ENCODE measurements around the gene GATAD2B. TPM values are rescaled to one million over a fixed set of nuclear protein-coding genes. Genes with fewer than 3 reads are reported as not detected.
"Not testable (repeated sequence)": the region's sequence is repeated elsewhere in the genome, so short reads cannot be mapped to it uniquely, and the experiment has no call there.

Gene GATAD2B
- total and polyA plus RNA-seq, 2 experiments from 2014 or later = 5.4 to 11.7 TPM

- no peaks in the 10 kb centered on the region for H3K36me3 ChIP-seq (replicated peaks; ENCODE audit: insufficient read depth, low read depth)
- H2AFZ ChIP-seq = no peak overlapping the region
- no peak for TF ChIP-seq EZH2 (IDR thresholded peaks at IDR 0.05; ENCODE audit: borderline replicate concordance)
- H3K9me3 ChIP-seq (ENCODE audit: low read depth) = no peaks in the 10 kb centered on the region
- no peak overlapping the region for H3K4me2 ChIP-seq
- peaks cover 68% of the 10 kb centered on the region for H3K79me2 ChIP-seq
- H3K4me1 ChIP-seq (ENCODE audit: insufficient read depth) = no peaks in the 10 kb centered on the region
- DNase-seq (ENCODE audit: low spot score) = no peak
- H3K4me3 ChIP-seq = no peak overlapping the region
- H3K27me3 ChIP-seq = no peaks in the 10 kb centered on the region
- H3K9me2 ChIP-seq (replicated peaks; ENCODE audit: insufficient read depth) = no peaks in the 10 kb centered on the region
- WGBS (ENCODE audit: low lambda C conversion rate, missing lambda C conversion rate) = 91% methylated on average over 3 of the region's 3 CpGs
- no peak overlapping the region for H3K27ac ChIP-seq
- peaks cover 14% of the 10 kb centered on the region for H4K20me1 ChIP-seq (ENCODE audit: insufficient read depth, poor library complexity, severe bottlenecking)
Observed at GRCh38 chr1:153842006-153842471, 80.7 kb downstream of the GATAD2B start.

- Histone ChIP-seq H4K20me1 (ENCODE audit: insufficient read depth, poor library complexity, severe bottlenecking) (peaks cover 14% of the 10 kb centered on the region), H3K36me3 (replicated peaks; ENCODE audit: insufficient read depth, low read depth) (no peaks in the 10 kb centered on the region), H2AFZ (no peak overlapping the region), H3K79me2 (peaks cover 68% of the 10 kb centered on the region), H3K27me3 (no peaks in the 10 kb centered on the region), H3K9me2 (replicated peaks; ENCODE audit: insufficient read depth) (no peaks in the 10 kb centered on the region), H3K27ac (no peak overlapping the region), H3K4me1 (ENCODE audit: insufficient read depth) (no peaks in the 10 kb centered on the region), H3K9me3 (ENCODE audit: low read depth) (no peaks in the 10 kb centered on the region), H3K4me2 (no peak overlapping the region), H3K4me3 (no peak overlapping the region)
- TF ChIP-seq EZH2 (IDR thresholded peaks at IDR 0.05; ENCODE audit: borderline replicate concordance) (no peak), CTCF (IDR thresholded peaks at IDR 0.05; ENCODE audit: poor library complexity) (no peak), EZH2phosphoT487 (IDR thresholded peaks at IDR 0.05; ENCODE audit: low read depth, severe bottlenecking, unreplicated experiment) (no peak)
- 95% methylated on average over 3 of the region's 3 CpGs for WGBS (ENCODE audit: low lambda C conversion rate, missing lambda C conversion rate)
- no peak for DNase-seq (ENCODE audit: low spot score)
Observed at GRCh38 chr1:153841463-153841994, 81.2 kb downstream of the GATAD2B start.

GRCh38 chr1:153840774-153841173 is 82.0 kb downstream of the GATAD2B start:
- WGBS (ENCODE audit: low lambda C conversion rate, missing lambda C conversion rate) = 92% methylated on average over 13 of the region's 14 CpGs
- H3K4me3 ChIP-seq; H2AFZ ChIP-seq; H3K36me3 ChIP-seq (replicated peaks; ENCODE audit: insufficient read depth, low read depth); DNase-seq (ENCODE audit: low spot score); H3K9me2 ChIP-seq (replicated peaks; ENCODE audit: insufficient read depth); H3K4me2 ChIP-seq; H3K9me3 ChIP-seq (ENCODE audit: low read depth); H3K27me3 ChIP-seq; H3K4me1 ChIP-seq (ENCODE audit: insufficient read depth); H3K27ac ChIP-seq: not testable (repeated sequence)
- H3K79me2 ChIP-seq = peaks cover 72% of the 10 kb centered on the region
- H4K20me1 ChIP-seq (ENCODE audit: insufficient read depth, poor library complexity, severe bottlenecking) = peaks cover 13% of the 10 kb centered on the region

- H3K36me3 ChIP-seq (replicated peaks; ENCODE audit: insufficient read depth, low read depth); H2AFZ ChIP-seq; H3K9me3 ChIP-seq (ENCODE audit: low read depth); DNase-seq (ENCODE audit: low spot score); H3K27me3 ChIP-seq; H3K9me2 ChIP-seq (replicated peaks; ENCODE audit: insufficient read depth); H3K4me2 ChIP-seq; H3K4me1 ChIP-seq (ENCODE audit: insufficient read depth); H3K27ac ChIP-seq; H3K4me3 ChIP-seq: not testable (repeated sequence)
- H3K79me2 ChIP-seq = peaks cover 86% of the 10 kb centered on the region
- H4K20me1 ChIP-seq (ENCODE audit: insufficient read depth, poor library complexity, severe bottlenecking) = peaks cover 30% of the 10 kb centered on the region
- 98% methylated on average over 8 of the region's 8 CpGs for WGBS (ENCODE audit: low lambda C conversion rate, missing lambda C conversion rate)
Observed at GRCh38 chr1:153833968-153834367, 88.8 kb downstream of the GATAD2B start.

- WGBS (ENCODE audit: low lambda C conversion rate, missing lambda C conversion rate) = 83% methylated on average over 3 of the region's 3 CpGs
- peaks cover 85% of the 10 kb centered on the region for H3K79me2 ChIP-seq
- no peak for TF ChIP-seq CTCF (IDR thresholded peaks at IDR 0.05; ENCODE audit: poor library complexity)
- TF ChIP-seq EZH2phosphoT487 (IDR thresholded peaks at IDR 0.05; ENCODE audit: low read depth, severe bottlenecking, unreplicated experiment) = no peak
- TF ChIP-seq EZH2 (IDR thresholded peaks at IDR 0.05; ENCODE audit: borderline replicate concordance) = no peak
Observed at GRCh38 chr1:153833171-153833570, 89.6 kb downstream of the GATAD2B start.

More at GRCh38 chr1:153833171-153833570, 89.6 kb downstream of the GATAD2B start:
- no peaks in the 10 kb centered on the region for H3K36me3 ChIP-seq (replicated peaks; ENCODE audit: insufficient read depth, low read depth)
- H3K9me3 ChIP-seq (ENCODE audit: low read depth) = no peaks in the 10 kb centered on the region
- no peaks in the 10 kb centered on the region for H3K9me2 ChIP-seq (replicated peaks; ENCODE audit: insufficient read depth)
- H3K4me3 ChIP-seq = no peak overlapping the region
- no peak for DNase-seq (ENCODE audit: low spot score)
- H3K27ac ChIP-seq = no peak overlapping the region
- no peak overlapping the region for H2AFZ ChIP-seq
- H3K4me2 ChIP-seq = no peak overlapping the region
- peaks cover 30% of the 10 kb centered on the region for H4K20me1 ChIP-seq (ENCODE audit: insufficient read depth, poor library complexity, severe bottlenecking)
- H3K4me1 ChIP-seq (ENCODE audit: insufficient read depth) = no peaks in the 10 kb centered on the region
- no peaks in the 10 kb centered on the region for H3K27me3 ChIP-seq

Measured in hepatocyte (in vitro differentiated cells).